Measurements from ENCODE around the gene FBXO46. TPM values are rescaled to one million over a fixed set of nuclear protein-coding genes. Genes with fewer than 3 reads are reported as not detected.
A peak's percentile ranks its signal among the peaks of the same experiment; 100 is the strongest.

FBXO46 gene
- total and polyA plus RNA-seq, 2 of the 4 experiments (the other 2 are of a cell fraction): 3.0 to 6.8 TPM

- H3K18ac ChIP-seq (ENCODE audit: low read depth, low read length): no peak overlapping the region
- H3K27ac ChIP-seq (ENCODE audit: insufficient read depth, low read length): no peak overlapping the region
- in situ Hi-C loops (cut with MboI; ENCODE audit: low sequenced_read_pairs) (no loop called here), intact Hi-C loops (cut with micrococcal nuclease) (no loop called here), dilution Hi-C loops (cut with HindIII; ENCODE audit: low sequenced_read_pairs, unreplicated experiment) (no loop called here)
- no peak overlapping the region for H2BK120ac ChIP-seq (ENCODE audit: low read depth, low read length)
- no peak overlapping the region for H3K23ac ChIP-seq (ENCODE audit: low read depth, low read length)
- ATAC-seq (ENCODE audit: low read depth) (no peak), DNase-seq (no peak)
- peak overlapping the region; percentile 51 for H2AFZ ChIP-seq (replicated peaks; ENCODE audit: low read length, poor library complexity)
- H4K91ac ChIP-seq (ENCODE audit: insufficient read depth, low read depth, low read length): no peak overlapping the region
- no peaks in the 10 kb centered on the region for H3K9me3 ChIP-seq (ENCODE audit: control insufficient read depth, insufficient read depth, low read length)
- H2AK9ac ChIP-seq (replicated peaks; ENCODE audit: low read depth, low read length, poor library complexity): peak overlapping the region; percentile 79
- H3K9me1 ChIP-seq (ENCODE audit: insufficient read depth, low read length): no peaks in the 10 kb centered on the region
- peak overlapping the region; percentile 15; the same call in 1 of the 2 replicates for H2AK5ac ChIP-seq (ENCODE audit: low read depth, low read length)
- H3K79me1 ChIP-seq (ENCODE audit: low read depth in 1 of 2, low read length in 2 of 2): peaks cover 0 to 20% of the 10 kb centered on the region in 2 experiments; a peak in 1 of 4 replicates
- TF ChIP-seq ELK1 (IDR thresholded peaks at IDR 0.05; ENCODE audit: borderline replicate concordance, low read depth, low read length): no peak
- no peak for TF ChIP-seq MAFK (IDR thresholded peaks at IDR 0.05; ENCODE audit: low read depth, low read length)
- no peak for TF ChIP-seq BHLHE40 (IDR thresholded peaks at IDR 0.05; ENCODE audit: low read depth, low read length)
- TF ChIP-seq RCOR1 (IDR thresholded peaks at IDR 0.05; ENCODE audit: insufficient replicate concordance, low read length): no peak
- TF ChIP-seq POLR2A (IDR thresholded peaks at IDR 0.05; ENCODE audit: low read depth, low read length): no peak
- no peak for TF ChIP-seq FOS (IDR thresholded peaks at IDR 0.05; ENCODE audit: low read depth, low read length)
- no peak for TF ChIP-seq SMC3 (IDR thresholded peaks at IDR 0.05; ENCODE audit: low read depth, low read length)
- TF ChIP-seq NFE2L2 (IDR thresholded peaks at IDR 0.05; ENCODE audit: low read depth, low read length): no peak
- no peak for TF ChIP-seq MXI1 (IDR thresholded peaks at IDR 0.05; ENCODE audit: borderline replicate concordance, low read depth, low read length)
- no peak for TF ChIP-seq MAZ (IDR thresholded peaks at IDR 0.05; ENCODE audit: borderline replicate concordance, low read depth, low read length)
- TF ChIP-seq CTCF (conservative IDR thresholded peaks at IDR 0.05; ENCODE audit: low read depth, low read length): no peak
- TF ChIP-seq CHD1 (IDR thresholded peaks at IDR 0.05; ENCODE audit: low read depth, low read length): no peak
- no peak for TF ChIP-seq RAD21 (IDR thresholded peaks at IDR 0.05; ENCODE audit: low read length)
- no peak overlapping the region for H3K14ac ChIP-seq (replicated peaks; ENCODE audit: low read depth, low read length)
- H3K4me3 ChIP-seq (ENCODE audit: insufficient read depth, low read depth, low read length): no peak overlapping the region
- no peak overlapping the region for H3K9ac ChIP-seq (ENCODE audit: low read depth, low read length)
- H2BK5ac ChIP-seq (ENCODE audit: low read depth, low read length, poor library complexity, severe bottlenecking): no peak overlapping the region
- no peak overlapping the region for H2BK15ac ChIP-seq (ENCODE audit: low read depth, low read length)
- no peaks in the 10 kb centered on the region for H3K36me3 ChIP-seq (ENCODE audit: control insufficient read depth, insufficient read depth, low read length)
- CTCF ChIA-PET: interaction anchor here (0.7 kb wide), 1 partner anchor 83 kb away, joined by 3 read pairs; no protein-coding TSS in a partner anchor
- H4K5ac ChIP-seq (ENCODE audit: low read depth, low read length): no peak overlapping the region
- H3K4me1 ChIP-seq (ENCODE audit: control insufficient read depth, insufficient read depth, low read length): peaks cover 22% of the 10 kb centered on the region
- H4K8ac ChIP-seq (ENCODE audit: low read depth in 2 of 2, low read length in 2 of 2): peak overlapping the region in 1 of 2 experiments; percentile 7; a peak in 1 of 4 replicates
- 50% methylated on average over 2 of the region's 27 CpGs; no CpG with 5 or more reads in 1 of the 2 experiments for WGBS, 2 experiments (ENCODE audit: extremely low coverage in 2 of 2, insufficient read length in 1 of 2)
- H3K56ac ChIP-seq (ENCODE audit: extremely low read depth, insufficient read depth, low read length): no peak overlapping the region
- POLR2A ChIA-PET (ENCODE audit: unreplicated experiment): no interaction called here
- 0 out of 2 replicates have a peak overlapping the region, but pooled peaks have one; percentile 25 for H3K4ac ChIP-seq (ENCODE audit: low read depth, low read length)
- H3K4me2 ChIP-seq (ENCODE audit: low read depth, low read length): no peak overlapping the region
- BruUV-seq (replicated peaks): no TSS peak
- no peak overlapping the region for H2BK20ac ChIP-seq (ENCODE audit: low read depth, low read length)
- peaks cover 3% of the 10 kb centered on the region; the same call in 1 of the 2 replicates for H3K27me3 ChIP-seq (ENCODE audit: control insufficient read depth, insufficient read depth, low read length)
- H4K20me1 ChIP-seq (ENCODE audit: insufficient read depth, low read length): no peaks in the 10 kb centered on the region
These were observed 33.1 kb upstream of the FBXO46 start for GRCh38 chr19:45763691-45764294.

Measured in IMR-90 (cell line).